ENCODE results near the gene TAF15.

Gene TAF15

GRCh38 chr17:35875072-35875799 is 66.0 kb downstream of the TAF15 start:
- DNase-seq, result no peak

- no peak for DNase-seq
Observed at GRCh38 chr17:35875800-35876139, 66.5 kb downstream of the TAF15 start.

GRCh38 chr17:35876534-35876933 is 67.2 kb downstream of the TAF15 start:
- no peak for DNase-seq

- DNase-seq, result no peak
Observed at GRCh38 chr17:35877345-35878029, 68.2 kb downstream of the TAF15 start.

- no peak for DNase-seq
Observed at GRCh38 chr17:35878361-35878760, 69.1 kb downstream of the TAF15 start.

- no peak for DNase-seq
Observed at GRCh38 chr17:35879773-35880654, 70.7 kb downstream of the TAF15 start, which contains the start of gene CCL5. CCL5 (minus strand) TSS chr17:35880360.

GRCh38 chr17:35889241-35889640 is 80.0 kb downstream of the TAF15 start:
- DNase-seq, result no peak

GRCh38 chr17:35889818-35890773 is 80.8 kb downstream of the TAF15 start:
- peak; percentile 48 for DNase-seq

GRCh38 chr17:35890774-35891155 is 81.5 kb downstream of the TAF15 start:
- peak; percentile 66 for DNase-seq

GRCh38 chr17:35891269-35891668 is 82.0 kb downstream of the TAF15 start:
- DNase-seq, result no peak

GRCh38 chr17:35892091-35893035 is 83.1 kb downstream of the TAF15 start:
- DNase-seq, result no peak

- no peak for DNase-seq
Observed at GRCh38 chr17:35893751-35894150, 84.5 kb downstream of the TAF15 start.

GRCh38 chr17:35894206-35894605 is 84.9 kb downstream of the TAF15 start:
- DNase-seq, result no peak

GRCh38 chr17:35895636-35896587 is 86.6 kb downstream of the TAF15 start:
- no peak for DNase-seq
